Smooth muscle cell (in vitro differentiated cells): ENCODE data around the gene GALNT17. TPM values are rescaled to one million over a fixed set of nuclear protein-coding genes. Genes with fewer than 3 reads are reported as not detected.

Experiments used
- DNase-seq: peaks from one replicate; lab custom pipeline; 2025; ENCODE audit not compliant: unreplicated experiment; lab: John Stamatoyannopoulos, UW
- H2AFZ ChIP-seq: fragments of 200-600 bp; sonication (generic); 2 replicates; pipeline ENCODE4 v1.6.0; 2016; ENCODE audit warnings: antibody characterized with exemption, low read depth, mild to moderate bottlenecking
- H3F3A ChIP-seq: fragments of 200-600 bp; sonication (generic); 2 replicates; pipeline ENCODE4 v1.6.0; 2017; ENCODE audit warnings: antibody characterized with exemption, low read depth
- H3K27ac ChIP-seq: fragments of 200-600 bp; sonication (generic); 2 replicates; pipeline ENCODE4 v1.5.1; 2016; ENCODE audit warnings: low read depth, mild to moderate bottlenecking
- H3K27me3 ChIP-seq: fragments of 200-600 bp; sonication (generic); 2 replicates; pipeline ENCODE4 v1.6.1; 2016; ENCODE audit warnings: low read depth, mild to moderate bottlenecking
- H3K36me3 ChIP-seq: fragments of 200-600 bp; sonication (generic); 2 replicates; pipeline ENCODE4 v1.5.1; 2016; ENCODE audit warnings: low read depth
- H3K4me1 ChIP-seq: fragments of 200-600 bp; sonication (generic); 2 replicates; pipeline ENCODE4 v1.5.1; 2016; ENCODE audit warnings: low read depth
- H3K4me2 ChIP-seq: fragments of 200-600 bp; sonication (generic); 2 replicates; pipeline ENCODE4 v1.6.0; 2016; ENCODE audit warnings: mild to moderate bottlenecking
- H3K4me3 ChIP-seq: fragments of 200-600 bp; sonication (generic); 2 replicates; pipeline ENCODE4 v1.5.1; 2016; ENCODE audit warnings: mild to moderate bottlenecking
- H3K79me2 ChIP-seq: fragments of 200-600 bp; sonication (generic); 2 replicates; pipeline ENCODE4 v1.6.0; 2016; ENCODE audit warnings: low read depth, mild to moderate bottlenecking
- H3K9ac ChIP-seq: fragments of 200-600 bp; sonication (generic); 2 replicates; pipeline ENCODE4 v1.6.0; 2016; ENCODE audit warnings: low read depth
- H3K9me3 ChIP-seq: fragments of 200-600 bp; sonication (generic); replicated peaks from 2 replicates; pipeline ENCODE4 v1.5.1; 2016; ENCODE audit warnings: low read depth
- H4K20me1 ChIP-seq: fragments of 200-600 bp; sonication (generic); 2 replicates; pipeline ENCODE4 v1.6.0; 2016; ENCODE audit warnings: low read depth
- CTCF ChIP-seq: fragments of 200-600 bp; sonication (generic); IDR thresholded peaks from 2 replicates; pipeline ENCODE4 v1.5.1; 2017; ENCODE audit warnings: borderline replicate concordance, mild to moderate bottlenecking, antibody characterized with exemption; ENCODE audit not compliant: insufficient read depth, poor library complexity, severe bottlenecking
- WGBS: methylation state at CpG from one replicate; pipeline ENCODE4 v1.1.7; 2016; ENCODE audit warnings: low lambda C conversion rate; 5-methylcytosine and 5-hydroxymethylcytosine counted together
- polyA plus RNA-seq: library from polyadenylated mRNA; unstranded; fragments of >200 nt; fragmentation: Nextera tagmentation; extraction: Ambion mirVana; gene quantifications from 2 replicates; pipeline ENCODE4 v1.2.1, GENCODE V29; 2016
- total RNA-seq: library from RNA; depleted of rRNA; stranded (reverse); fragments of >200 nt; gene quantifications from 2 replicates; pipeline ENCODE4 v1.2.3, GENCODE V29; 2014

The GALNT17 gene
- total and polyA plus RNA-seq, 2 experiments from 2014 or later = 0.38 to 0.45 TPM

- no peaks in the 10 kb centered on the region for H3K9me3 ChIP-seq
- WGBS = 56% methylated on average over 1 of the region's 1 CpG
- no peak overlapping the region for H3K27ac ChIP-seq
- H3K36me3 ChIP-seq = no peaks in the 10 kb centered on the region
- no peak overlapping the region for H2AFZ ChIP-seq
- no peak overlapping the region for H3K4me2 ChIP-seq
- no peak overlapping the region for H3K4me3 ChIP-seq
- H3K79me2 ChIP-seq = no peaks in the 10 kb centered on the region
- no peak for TF ChIP-seq CTCF
- no peaks in the 10 kb centered on the region for H3K27me3 ChIP-seq
- H3F3A ChIP-seq = no peaks in the 10 kb centered on the region
- H4K20me1 ChIP-seq = no peaks in the 10 kb centered on the region
- H3K9ac ChIP-seq = no peak overlapping the region
- peaks cover 13% of the 10 kb centered on the region for H3K4me1 ChIP-seq
- no peak for DNase-seq
Observed at GRCh38 chr7:71509381-71509780, 377.4 kb downstream of the GALNT17 start.

GRCh38 chr7:71511361-71511807 lies 379.4 kb downstream of the GALNT17 start:
- 86% methylated on average over 3 of the region's 3 CpGs for WGBS
- DNase-seq = no peak
- no peaks in the 10 kb centered on the region for H3K27me3 ChIP-seq
- no peak for TF ChIP-seq CTCF
- H3K4me3 ChIP-seq = no peak overlapping the region
- H3K79me2 ChIP-seq = no peaks in the 10 kb centered on the region
- H3K9me3 ChIP-seq = no peaks in the 10 kb centered on the region
- no peak overlapping the region for H3K9ac ChIP-seq
- no peak overlapping the region for H3K4me2 ChIP-seq
- H4K20me1 ChIP-seq = no peaks in the 10 kb centered on the region
- H3K36me3 ChIP-seq = no peaks in the 10 kb centered on the region
- H3F3A ChIP-seq = no peaks in the 10 kb centered on the region
- H3K27ac ChIP-seq = no peak overlapping the region
- no peak overlapping the region for H2AFZ ChIP-seq
- H3K4me1 ChIP-seq = peaks cover 13% of the 10 kb centered on the region

- no peaks in the 10 kb centered on the region for H3K27me3 ChIP-seq
- no peak overlapping the region for H3K9ac ChIP-seq
- H3K79me2 ChIP-seq = no peaks in the 10 kb centered on the region
- H3F3A ChIP-seq = no peaks in the 10 kb centered on the region
- no peaks in the 10 kb centered on the region for H3K9me3 ChIP-seq
- no peaks in the 10 kb centered on the region for H3K4me1 ChIP-seq
- H2AFZ ChIP-seq = no peak overlapping the region
- H3K36me3 ChIP-seq = no peaks in the 10 kb centered on the region
- no peaks in the 10 kb centered on the region for H4K20me1 ChIP-seq
- no peak overlapping the region for H3K27ac ChIP-seq
- H3K4me2 ChIP-seq = no peak overlapping the region
- no peak overlapping the region for H3K4me3 ChIP-seq
- 64% methylated on average over 7 of the region's 7 CpGs for WGBS
- DNase-seq = no peak
- TF ChIP-seq CTCF = no peak
Observed at GRCh38 chr7:71517940-71518699, 386.2 kb downstream of the GALNT17 start.

GRCh38 chr7:71518880-71519279 lies 386.9 kb downstream of the GALNT17 start:
- TF ChIP-seq CTCF = no peak
- no peak for DNase-seq
- no peak overlapping the region for H3K27ac ChIP-seq
- no peak overlapping the region for H3K4me3 ChIP-seq
- no peak overlapping the region for H2AFZ ChIP-seq
- WGBS = 73% methylated on average over 2 of the region's 2 CpGs
- no peaks in the 10 kb centered on the region for H3K27me3 ChIP-seq
- no peak overlapping the region for H3K4me2 ChIP-seq
- H3K9me3 ChIP-seq = no peaks in the 10 kb centered on the region
- H3K4me1 ChIP-seq = no peaks in the 10 kb centered on the region
- no peaks in the 10 kb centered on the region for H4K20me1 ChIP-seq
- H3K9ac ChIP-seq = no peak overlapping the region
- no peaks in the 10 kb centered on the region for H3K36me3 ChIP-seq
- no peaks in the 10 kb centered on the region for H3F3A ChIP-seq
- no peaks in the 10 kb centered on the region for H3K79me2 ChIP-seq
